SK-N-SH treated with all-trans-retinoic acid at 6 μM for 48 hours (cell line): ENCODE measurements around the gene RTN4RL2.

Experiments used
- ATAC-seq: fragments of 200-7000 bp; cut with Tn5 transposase; 3 replicates; pipeline ENCODE4 v1.9.1; 2020; ENCODE audit warnings: mild to moderate bottlenecking, moderate library complexity
- ARNTL ChIP-seq: fragments of 450-650 bp; formaldehyde crosslinking; IDR thresholded peaks from 2 replicates; pipeline ENCODE4 v1.5.0; 2020; ENCODE audit warnings: low read depth, mild to moderate bottlenecking, moderate library complexity, borderline replicate concordance
- BACH2 ChIP-seq: fragments of 250-450 bp; sonication (Bioruptor Pico); IDR thresholded peaks from 2 replicates; pipeline ENCODE4 v1.9.0; 2021; ENCODE audit warnings: mild to moderate bottlenecking, borderline replicate concordance
- CSDC2 ChIP-seq: fragments of 250-450 bp; sonication (Bioruptor Pico); IDR thresholded peaks from 2 replicates; pipeline ENCODE4 v1.5.0; 2020; ENCODE audit warnings: mild to moderate bottlenecking, moderate library complexity
- ESRRG ChIP-seq: fragments of 250-450 bp; sonication (Bioruptor Pico); IDR thresholded peaks from 2 replicates; pipeline ENCODE4 v1.6.1; 2021; ENCODE audit warnings: mild to moderate bottlenecking
- GLIS3 ChIP-seq: fragments of 250-450 bp; sonication (Bioruptor Pico); IDR thresholded peaks from 2 replicates; pipeline ENCODE4 v1.5.0; 2020; ENCODE audit warnings: mild to moderate bottlenecking, moderate library complexity
- ISL1 ChIP-seq: fragments of 250-450 bp; sonication (Bioruptor Pico); IDR thresholded peaks from 2 replicates; pipeline ENCODE4 v2.1.2; 2022; ENCODE audit warnings: mild to moderate bottlenecking, moderate library complexity
- PPARA ChIP-seq: fragments of 250-450 bp; sonication (Bioruptor Pico); IDR thresholded peaks from 2 replicates; pipeline ENCODE4 v1.5.0; 2020; ENCODE audit warnings: mild to moderate bottlenecking, borderline replicate concordance
- RARB ChIP-seq: fragments of 250-450 bp; sonication (Bioruptor Pico); IDR thresholded peaks from 2 replicates; pipeline ENCODE4 v1.8.0; 2021; ENCODE audit warnings: mild to moderate bottlenecking, moderate library complexity
- SNAI2 ChIP-seq: fragments of 250-450 bp; sonication (Bioruptor Pico); IDR thresholded peaks from 2 replicates; pipeline ENCODE4 v1.5.0; 2020; ENCODE audit warnings: mild to moderate bottlenecking, moderate library complexity
- TCF4 ChIP-seq: fragments of 250-450 bp; sonication (Bioruptor Pico); IDR thresholded peaks from 2 replicates; pipeline ENCODE4 v1.8.0; 2021; ENCODE audit warnings: mild to moderate bottlenecking, moderate library complexity, borderline replicate concordance
- TOX ChIP-seq: fragments of 250-450 bp; sonication (Bioruptor Pico); IDR thresholded peaks from 2 replicates; pipeline ENCODE4 v1.8.0; 2021; ENCODE audit warnings: mild to moderate bottlenecking, moderate library complexity, borderline replicate concordance
- ZC3H10 ChIP-seq: fragments of 250-450 bp; sonication (Bioruptor Pico); IDR thresholded peaks from 2 replicates; pipeline ENCODE4 v1.5.1; 2021; ENCODE audit warnings: mild to moderate bottlenecking, moderate library complexity
- ZFP3 ChIP-seq: fragments of 250-450 bp; sonication (Bioruptor Pico); IDR thresholded peaks from 2 replicates; pipeline ENCODE4 v1.5.0; 2020; ENCODE audit warnings: mild to moderate bottlenecking, moderate library complexity
- ZFP30 ChIP-seq: fragments of 450-650 bp; formaldehyde crosslinking; IDR thresholded peaks from 2 replicates; pipeline ENCODE4 v1.5.0; 2022; ENCODE audit warnings: mild to moderate bottlenecking, moderate library complexity
- ZNF565 ChIP-seq: fragments of 450-650 bp; formaldehyde crosslinking; conservative IDR thresholded peaks from 2 replicates; pipeline ENCODE4 v1.5.0; 2020; ENCODE audit warnings: low read depth, mild to moderate bottlenecking, moderate library complexity
- ZNF70 ChIP-seq: fragments of 450-650 bp; formaldehyde crosslinking; IDR thresholded peaks from 2 replicates; pipeline ENCODE4 v1.5.0; 2020; ENCODE audit warnings: mild to moderate bottlenecking, moderate library complexity
- ZNF8 ChIP-seq: fragments of 450-650 bp; formaldehyde crosslinking; IDR thresholded peaks from 2 replicates; pipeline ENCODE4 v1.5.0; 2020; ENCODE audit warnings: mild to moderate bottlenecking, moderate library complexity
- TF ChIP-seq, protein P1 (sequence below): fragments of 250-450 bp; sonication (Bioruptor Pico); IDR thresholded peaks from 2 replicates; pipeline ENCODE4 v1.8.0; 2021; ENCODE audit warnings: low read depth, mild to moderate bottlenecking, moderate library complexity, borderline replicate concordance
- TF ChIP-seq, protein P2 (sequence below): fragments of 250-450 bp; sonication (Bioruptor Pico); IDR thresholded peaks from 2 replicates; pipeline ENCODE4 v1.8.0; 2020; ENCODE audit warnings: mild to moderate bottlenecking, moderate library complexity, borderline replicate concordance
- TF ChIP-seq, protein P3 (sequence below): fragments of 250-450 bp; sonication (Bioruptor Pico); IDR thresholded peaks from 2 replicates; pipeline ENCODE4 v1.5.0; 2020; ENCODE audit warnings: mild to moderate bottlenecking, moderate library complexity
- TF ChIP-seq, protein P4 (sequence below): fragments of 250-450 bp; sonication (Bioruptor Pico); IDR thresholded peaks from 2 replicates; pipeline ENCODE4 v1.5.1; 2020; ENCODE audit warnings: low read depth, mild to moderate bottlenecking, moderate library complexity

Gene RTN4RL2

DNA sequence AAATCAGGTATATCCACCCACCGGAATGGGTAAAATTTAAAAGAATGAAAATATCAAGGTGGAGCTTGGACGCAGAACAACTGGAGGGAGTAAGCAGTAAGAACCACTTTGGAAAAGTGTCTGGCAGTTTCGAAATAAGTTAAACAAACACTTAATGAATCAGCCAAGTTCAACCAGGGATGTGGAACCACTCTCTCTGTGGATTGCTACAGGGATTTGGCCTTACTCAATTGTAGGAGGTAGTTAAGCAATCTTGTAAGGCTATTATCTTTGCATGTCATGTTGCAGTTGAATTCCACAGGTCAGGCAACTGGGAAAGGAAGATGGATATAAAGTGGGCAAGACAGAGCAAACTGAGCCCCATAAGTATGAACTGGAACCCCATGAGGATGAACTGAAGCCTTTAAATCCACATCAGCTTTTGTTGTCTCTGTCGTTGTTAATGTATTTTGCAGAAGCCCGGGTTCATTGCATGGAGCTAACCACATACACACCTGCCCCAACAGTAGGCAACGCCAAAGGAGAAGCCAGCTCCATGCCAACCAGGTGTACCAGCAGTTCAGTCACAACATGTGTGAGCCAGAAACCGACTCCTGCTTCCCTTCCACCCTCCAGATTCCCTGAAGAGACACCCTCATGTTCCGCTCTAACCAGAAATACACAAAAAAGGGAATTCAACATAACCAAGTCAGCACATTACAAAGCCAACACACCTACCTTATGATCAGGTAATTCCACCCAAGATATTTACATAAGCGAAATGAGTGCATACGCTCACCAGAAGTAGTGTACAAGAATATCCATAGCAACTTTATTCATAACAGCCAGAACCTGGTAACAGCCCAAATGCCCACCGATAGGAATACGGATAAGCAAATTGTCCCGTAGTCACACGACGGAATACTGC is 25.4 kb upstream of the RTN4RL2 start:
- TF ChIP-seq, protein P1, sequence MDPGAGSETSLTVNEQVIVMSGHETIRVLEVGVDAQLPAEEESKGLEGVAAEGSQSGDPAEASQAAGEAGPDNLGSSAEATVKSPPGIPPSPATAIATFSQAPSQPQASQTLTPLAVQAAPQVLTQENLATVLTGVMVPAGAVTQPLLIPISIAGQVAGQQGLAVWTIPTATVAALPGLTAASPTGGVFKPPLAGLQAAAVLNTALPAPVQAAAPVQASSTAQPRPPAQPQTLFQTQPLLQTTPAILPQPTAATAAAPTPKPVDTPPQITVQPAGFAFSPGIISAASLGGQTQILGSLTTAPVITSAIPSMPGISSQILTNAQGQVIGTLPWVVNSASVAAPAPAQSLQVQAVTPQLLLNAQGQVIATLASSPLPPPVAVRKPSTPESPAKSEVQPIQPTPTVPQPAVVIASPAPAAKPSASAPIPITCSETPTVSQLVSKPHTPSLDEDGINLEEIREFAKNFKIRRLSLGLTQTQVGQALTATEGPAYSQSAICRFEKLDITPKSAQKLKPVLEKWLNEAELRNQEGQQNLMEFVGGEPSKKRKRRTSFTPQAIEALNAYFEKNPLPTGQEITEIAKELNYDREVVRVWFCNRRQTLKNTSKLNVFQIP (CRISPR knock-in tag) = no peak
- no peak for TF ChIP-seq ESRRG (CRISPR knock-in tag)
- no peak for TF ChIP-seq TCF4 (CRISPR knock-in tag)
- no peak for TF ChIP-seq ZNF8 (CRISPR knock-in tag)
- TF ChIP-seq, protein P2, sequence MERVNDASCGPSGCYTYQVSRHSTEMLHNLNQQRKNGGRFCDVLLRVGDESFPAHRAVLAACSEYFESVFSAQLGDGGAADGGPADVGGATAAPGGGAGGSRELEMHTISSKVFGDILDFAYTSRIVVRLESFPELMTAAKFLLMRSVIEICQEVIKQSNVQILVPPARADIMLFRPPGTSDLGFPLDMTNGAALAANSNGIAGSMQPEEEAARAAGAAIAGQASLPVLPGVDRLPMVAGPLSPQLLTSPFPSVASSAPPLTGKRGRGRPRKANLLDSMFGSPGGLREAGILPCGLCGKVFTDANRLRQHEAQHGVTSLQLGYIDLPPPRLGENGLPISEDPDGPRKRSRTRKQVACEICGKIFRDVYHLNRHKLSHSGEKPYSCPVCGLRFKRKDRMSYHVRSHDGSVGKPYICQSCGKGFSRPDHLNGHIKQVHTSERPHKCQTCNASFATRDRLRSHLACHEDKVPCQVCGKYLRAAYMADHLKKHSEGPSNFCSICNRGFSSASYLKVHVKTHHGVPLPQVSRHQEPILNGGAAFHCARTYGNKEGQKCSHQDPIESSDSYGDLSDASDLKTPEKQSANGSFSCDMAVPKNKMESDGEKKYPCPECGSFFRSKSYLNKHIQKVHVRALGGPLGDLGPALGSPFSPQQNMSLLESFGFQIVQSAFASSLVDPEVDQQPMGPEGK (CRISPR knock-in tag) = no peak
- TF ChIP-seq CSDC2 (CRISPR knock-in tag) = no peak
- no peak for TF ChIP-seq BACH2 (CRISPR knock-in tag)
- no peak for TF ChIP-seq ZC3H10 (CRISPR knock-in tag)
- TF ChIP-seq ZNF565 = no peak
- no peak for TF ChIP-seq GLIS3 (CRISPR knock-in tag)
- TF ChIP-seq ZFP30 (CRISPR knock-in tag) = no peak
- no peak for TF ChIP-seq ARNTL (CRISPR knock-in tag)
- TF ChIP-seq, protein P3, sequence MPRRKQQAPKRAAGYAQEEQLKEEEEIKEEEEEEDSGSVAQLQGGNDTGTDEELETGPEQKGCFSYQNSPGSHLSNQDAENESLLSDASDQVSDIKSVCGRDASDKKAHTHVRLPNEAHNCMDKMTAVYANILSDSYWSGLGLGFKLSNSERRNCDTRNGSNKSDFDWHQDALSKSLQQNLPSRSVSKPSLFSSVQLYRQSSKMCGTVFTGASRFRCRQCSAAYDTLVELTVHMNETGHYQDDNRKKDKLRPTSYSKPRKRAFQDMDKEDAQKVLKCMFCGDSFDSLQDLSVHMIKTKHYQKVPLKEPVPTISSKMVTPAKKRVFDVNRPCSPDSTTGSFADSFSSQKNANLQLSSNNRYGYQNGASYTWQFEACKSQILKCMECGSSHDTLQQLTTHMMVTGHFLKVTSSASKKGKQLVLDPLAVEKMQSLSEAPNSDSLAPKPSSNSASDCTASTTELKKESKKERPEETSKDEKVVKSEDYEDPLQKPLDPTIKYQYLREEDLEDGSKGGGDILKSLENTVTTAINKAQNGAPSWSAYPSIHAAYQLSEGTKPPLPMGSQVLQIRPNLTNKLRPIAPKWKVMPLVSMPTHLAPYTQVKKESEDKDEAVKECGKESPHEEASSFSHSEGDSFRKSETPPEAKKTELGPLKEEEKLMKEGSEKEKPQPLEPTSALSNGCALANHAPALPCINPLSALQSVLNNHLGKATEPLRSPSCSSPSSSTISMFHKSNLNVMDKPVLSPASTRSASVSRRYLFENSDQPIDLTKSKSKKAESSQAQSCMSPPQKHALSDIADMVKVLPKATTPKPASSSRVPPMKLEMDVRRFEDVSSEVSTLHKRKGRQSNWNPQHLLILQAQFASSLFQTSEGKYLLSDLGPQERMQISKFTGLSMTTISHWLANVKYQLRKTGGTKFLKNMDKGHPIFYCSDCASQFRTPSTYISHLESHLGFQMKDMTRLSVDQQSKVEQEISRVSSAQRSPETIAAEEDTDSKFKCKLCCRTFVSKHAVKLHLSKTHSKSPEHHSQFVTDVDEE (CRISPR knock-in tag) = no peak
- TF ChIP-seq PPARA (CRISPR knock-in tag) = no peak
- TF ChIP-seq, protein P4, sequence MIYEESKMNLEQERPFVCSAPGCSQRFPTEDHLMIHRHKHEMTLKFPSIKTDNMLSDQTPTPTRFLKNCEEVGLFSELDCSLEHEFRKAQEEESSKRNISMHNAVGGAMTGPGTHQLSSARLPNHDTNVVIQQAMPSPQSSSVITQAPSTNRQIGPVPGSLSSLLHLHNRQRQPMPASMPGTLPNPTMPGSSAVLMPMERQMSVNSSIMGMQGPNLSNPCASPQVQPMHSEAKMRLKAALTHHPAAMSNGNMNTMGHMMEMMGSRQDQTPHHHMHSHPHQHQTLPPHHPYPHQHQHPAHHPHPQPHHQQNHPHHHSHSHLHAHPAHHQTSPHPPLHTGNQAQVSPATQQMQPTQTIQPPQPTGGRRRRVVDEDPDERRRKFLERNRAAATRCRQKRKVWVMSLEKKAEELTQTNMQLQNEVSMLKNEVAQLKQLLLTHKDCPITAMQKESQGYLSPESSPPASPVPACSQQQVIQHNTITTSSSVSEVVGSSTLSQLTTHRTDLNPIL (CRISPR knock-in tag) = no peak
- no peak for ATAC-seq

DNA sequence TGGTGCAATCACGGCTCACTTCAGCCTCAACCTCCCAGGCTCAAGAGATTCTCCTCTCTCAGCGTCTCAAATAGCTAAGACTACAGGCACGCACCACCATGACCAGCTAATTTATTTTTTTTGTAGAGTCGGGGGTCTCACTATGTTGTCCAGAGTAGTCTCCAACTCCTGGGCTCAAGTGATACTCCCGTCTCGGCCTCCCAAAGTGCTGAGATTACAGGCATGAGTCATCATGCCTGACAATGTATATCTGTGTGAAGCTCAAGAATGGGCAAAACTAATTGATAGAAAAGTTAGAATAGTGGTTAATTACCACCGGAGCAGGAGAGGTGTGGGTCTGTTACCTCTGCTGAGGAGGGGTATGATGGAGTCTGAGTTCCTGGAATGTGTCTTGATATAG is 24.3 kb upstream of the RTN4RL2 start:
- TF ChIP-seq, protein P3 (CRISPR knock-in tag) = no peak
- TF ChIP-seq, protein P1 (CRISPR knock-in tag) = no peak
- TF ChIP-seq BACH2 (CRISPR knock-in tag) (no peak), PPARA (CRISPR knock-in tag) (no peak), ISL1 (CRISPR knock-in tag) (no peak), TCF4 (CRISPR knock-in tag) (no peak), RARB (CRISPR knock-in tag) (no peak), ZFP3 (CRISPR knock-in tag) (no peak), SNAI2 (CRISPR knock-in tag) (no peak), ZNF70 (no peak), TOX (no peak), ARNTL (CRISPR knock-in tag) (no peak), ZNF8 (CRISPR knock-in tag) (no peak), GLIS3 (CRISPR knock-in tag) (no peak), ESRRG (CRISPR knock-in tag) (no peak)
- TF ChIP-seq, protein P2 (CRISPR knock-in tag) = no peak
- no peak for ATAC-seq
